A549 treated with RU486 at 1 μM for 4 hours (cell line): ENCODE data around the gene ELOB. TPM values are rescaled to one million over a fixed set of nuclear protein-coding genes. Genes with fewer than 3 reads are reported as not detected.

Experiments
- total RNA-seq: library from RNA; stranded (reverse); fragments of 200-300 nt; extraction: Qiagen RNA extraction; gene quantifications from 5 replicates; pipeline ENCODE4 v1.2.3, GENCODE V29; 2022; ENCODE audit warnings: low read depth

ELOB gene
- 436 to 538 TPM (median 483 TPM) in 5 replicates for total RNA-seq

GRCh38 chr16:2777231-2777902 lies at the start of gene ELOB:
Gene ELOB (minus strand): TSS chr16:2777280. CDS start chr16:2777239, 41 bp downstream.

GRCh38 chr16:2816751-2817339 lies 39.8 kb upstream of the ELOB start, which contains the start of gene PRSS21:
Gene PRSS21 (plus strand): TSS chr16:2817237. CDS start chr16:2817269, 32 bp downstream.

GRCh38 chr16:2787406-2787805 lies 10.3 kb upstream of the ELOB start, which contains the start of gene PRSS33:
Gene PRSS33 (minus strand): TSS chr16:2787560. CDS start chr16:2786547, 1,013 bp downstream.

GRCh38 chr16:2752035-2752849 lies 24.8 kb downstream of the ELOB start, which contains the start of gene SRRM2:
Gene SRRM2 (plus strand): TSS chr16:2752638. CDS start chr16:2756365, 3,727 bp downstream.

Other genes starting within 250 kb of the ELOB start
- gene CEMP1, start 245.9 kb downstream of the ELOB start, total RNA-seq, result not detected in 5 replicates
- gene PDPK1, start 239.3 kb downstream of the ELOB start, total RNA-seq, result 15.7 to 21.6 TPM (median 20.2 TPM) in 5 replicates
- 35.2 to 46.3 TPM (median 45.8 TPM) in 5 replicates for gene KCTD5, start 94.8 kb downstream of the ELOB start, total RNA-seq
- 0.77 to 1.8 TPM (median 1.5 TPM) in 5 replicates for gene PRSS27, start 57.1 kb downstream of the ELOB start, total RNA-seq
- gene SRRM2, start 24.6 kb downstream of the ELOB start, total RNA-seq, result 279 to 431 TPM (median 392 TPM) in 5 replicates
- 0.09 TPM in 1 of 5 replicates, not detected in the others for gene PRSS33, start 10.3 kb upstream of the ELOB start, total RNA-seq
- not detected in 5 replicates for gene PRSS41, start 21.2 kb upstream of the ELOB start, total RNA-seq
- 0.21 to 0.30 TPM in 2 of 5 replicates, not detected in the others for gene PRSS21, start 40.0 kb upstream of the ELOB start, total RNA-seq
- 0.73 to 1.3 TPM (median 0.93 TPM) in 5 replicates for gene ZG16B, start 53.0 kb upstream of the ELOB start, total RNA-seq
- 1.6 to 3.1 TPM (median 2.2 TPM) in 5 replicates for gene PRSS22, start 80.9 kb upstream of the ELOB start, total RNA-seq
- 45.9 to 60.3 TPM (median 51.6 TPM) in 5 replicates for gene FLYWCH2, start 105.9 kb upstream of the ELOB start, total RNA-seq
- 19.5 to 28.3 TPM (median 27.5 TPM) in 5 replicates for gene FLYWCH1, start 134.7 kb upstream of the ELOB start, total RNA-seq
- gene KREMEN2, start 187.0 kb upstream of the ELOB start, total RNA-seq, result 1.3 to 2.4 TPM (median 2.3 TPM) in 5 replicates
- 28.8 to 45.8 TPM (median 37.2 TPM) in 5 replicates for gene PAQR4, start 192.1 kb upstream of the ELOB start, total RNA-seq
- gene PKMYT1, start 203.2 kb upstream of the ELOB start, total RNA-seq, result 57.5 to 96.6 TPM (median 92.5 TPM) in 5 replicates
- gene CLDN9, start 235.6 kb upstream of the ELOB start, total RNA-seq, result 0.30 to 0.55 TPM (median 0.50 TPM) in 5 replicates
- gene CLDN6, start 240.9 kb upstream of the ELOB start, total RNA-seq, result 0.19 to 0.74 TPM (median 0.34 TPM) in 5 replicates
- 477 to 677 TPM (median 627 TPM) in 5 replicates for gene TNFRSF12A, start 243.1 kb upstream of the ELOB start, total RNA-seq
- gene HCFC1R1, start 246.7 kb upstream of the ELOB start, total RNA-seq, result 216 to 280 TPM (median 222 TPM) in 5 replicates
- 21.6 to 33.9 TPM (median 32.7 TPM) in 5 replicates for gene THOC6, start 246.8 kb upstream of the ELOB start, total RNA-seq